DOHH2 (cell line): ENCODE data around the gene KLRC4.

Experiments
- H3F3A ChIP-seq: fragments of 200-600 bp; sonication (generic), shearing (Covaris generic); 2 replicates; pipeline ENCODE4 v1.6.0; 2016; ENCODE audit warnings: antibody characterized with exemption, mild to moderate bottlenecking; ENCODE audit not compliant: control insufficient read depth, insufficient read depth
- H3K27ac ChIP-seq: fragments of 200-600 bp; sonication (generic); 2 replicates; pipeline ENCODE4 v1.5.1; 2014; ENCODE audit warnings: low read depth, mild to moderate bottlenecking, low read length, moderate library complexity
- H3K27me3 ChIP-seq: fragments of 200-600 bp; sonication (generic); 2 replicates; pipeline ENCODE4 v1.6.1; 2014; ENCODE audit warnings: mild to moderate bottlenecking, low read length, mixed read lengths; ENCODE audit not compliant: control insufficient read depth
- H3K36me3 ChIP-seq: fragments of 200-600 bp; sonication (generic); 2 replicates; pipeline ENCODE4 v1.6.1; 2014; ENCODE audit warnings: mild to moderate bottlenecking, low read length, moderate library complexity, mixed read lengths; ENCODE audit not compliant: control insufficient read depth
- H3K4me1 ChIP-seq: fragments of 200-600 bp; sonication (generic); 2 replicates; pipeline ENCODE4 v1.6.1; 2014; ENCODE audit warnings: mild to moderate bottlenecking, low read length, mixed read lengths; ENCODE audit not compliant: control insufficient read depth
- H3K4me2 ChIP-seq: fragments of 200-600 bp; sonication (generic); 2 replicates; pipeline ENCODE4 v1.6.0; 2014; ENCODE audit warnings: mild to moderate bottlenecking, low read length, moderate library complexity
- H3K4me3 ChIP-seq: fragments of 200-600 bp; sonication (generic); 2 replicates; pipeline ENCODE4 v1.5.1; 2014; ENCODE audit warnings: mild to moderate bottlenecking, low read length, mixed read lengths
- H3K79me2 ChIP-seq: fragments of 200-600 bp; sonication (generic); 2 replicates; pipeline ENCODE4 v1.6.1; 2014; ENCODE audit warnings: mild to moderate bottlenecking, low read length, mixed read lengths; ENCODE audit not compliant: control insufficient read depth
- H3K9me2 ChIP-seq: fragments of 200-600 bp; sonication (generic); replicated peaks from 2 replicates; pipeline ENCODE4 v1.6.1; 2014; ENCODE audit warnings: mild to moderate bottlenecking, low read length, mixed read lengths; ENCODE audit not compliant: control insufficient read depth
- H3K9me3 ChIP-seq: fragments of 200-600 bp; sonication (generic); 2 replicates; pipeline ENCODE4 v1.6.1; 2014; ENCODE audit warnings: antibody characterized with exemption, low read length, mixed read lengths; ENCODE audit not compliant: control insufficient read depth, insufficient read depth
- H4K20me1 ChIP-seq: fragments of 200-600 bp; sonication (generic); 2 replicates; pipeline ENCODE4 v1.6.0; 2014; ENCODE audit warnings: low read depth, mild to moderate bottlenecking, antibody characterized with exemption, low read length, moderate library complexity; ENCODE audit not compliant: control insufficient read depth, insufficient read depth
- EZH2phosphoT487 ChIP-seq: fragments of 200-600 bp; sonication (generic); IDR thresholded peaks from 2 replicates; pipeline ENCODE4 v1.6.1; 2017; ENCODE audit warnings: borderline replicate concordance, mild to moderate bottlenecking, antibody characterized with exemption, low read length, moderate library complexity, mixed read lengths
- TF ChIP-seq, protein P1 (sequence below): fragments of 200-600 bp; sonication (generic); IDR thresholded peaks from one replicate; pipeline ENCODE4 v1.5.1; 2014; ENCODE audit warnings: antibody characterized with exemption, mild to moderate bottlenecking, low read depth, low read length; ENCODE audit not compliant: poor library complexity, severe bottlenecking

Gene KLRC4

GRCh38 chr12:10358131-10358530 lies 51.4 kb downstream of the KLRC4 start:
- Histone ChIP-seq H3K27me3 (no peaks in the 10 kb centered on the region), H3K27ac (no peak overlapping the region), H3K36me3 (no peaks in the 10 kb centered on the region)

More at GRCh38 chr12:10358131-10358530, 51.4 kb downstream of the KLRC4 start:
- Histone ChIP-seq H3K4me1 (no peaks in the 10 kb centered on the region), H3K4me3 (no peak overlapping the region), H3K4me2 (no peak overlapping the region), H4K20me1 (no peaks in the 10 kb centered on the region), H3F3A (no peaks in the 10 kb centered on the region), H3K79me2 (no peaks in the 10 kb centered on the region), H3K9me2 (no peaks in the 10 kb centered on the region), H3K9me3 (no peaks in the 10 kb centered on the region)
- TF ChIP-seq, protein P1, sequence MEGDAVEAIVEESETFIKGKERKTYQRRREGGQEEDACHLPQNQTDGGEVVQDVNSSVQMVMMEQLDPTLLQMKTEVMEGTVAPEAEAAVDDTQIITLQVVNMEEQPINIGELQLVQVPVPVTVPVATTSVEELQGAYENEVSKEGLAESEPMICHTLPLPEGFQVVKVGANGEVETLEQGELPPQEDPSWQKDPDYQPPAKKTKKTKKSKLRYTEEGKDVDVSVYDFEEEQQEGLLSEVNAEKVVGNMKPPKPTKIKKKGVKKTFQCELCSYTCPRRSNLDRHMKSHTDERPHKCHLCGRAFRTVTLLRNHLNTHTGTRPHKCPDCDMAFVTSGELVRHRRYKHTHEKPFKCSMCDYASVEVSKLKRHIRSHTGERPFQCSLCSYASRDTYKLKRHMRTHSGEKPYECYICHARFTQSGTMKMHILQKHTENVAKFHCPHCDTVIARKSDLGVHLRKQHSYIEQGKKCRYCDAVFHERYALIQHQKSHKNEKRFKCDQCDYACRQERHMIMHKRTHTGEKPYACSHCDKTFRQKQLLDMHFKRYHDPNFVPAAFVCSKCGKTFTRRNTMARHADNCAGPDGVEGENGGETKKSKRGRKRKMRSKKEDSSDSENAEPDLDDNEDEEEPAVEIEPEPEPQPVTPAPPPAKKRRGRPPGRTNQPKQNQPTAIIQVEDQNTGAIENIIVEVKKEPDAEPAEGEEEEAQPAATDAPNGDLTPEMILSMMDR, result no peak
- no peak for TF ChIP-seq EZH2phosphoT487
